Panc1 (cell line): Measurements from ENCODE around the gene CRNN. TPM values are rescaled to one million over a fixed set of nuclear protein-coding genes. Genes with fewer than 3 reads are reported as not detected.

Experiments
- ATAC-seq: fragments of 200-7000 bp; cut with Tn5 transposase; 2 replicates; pipeline ENCODE4 v1.9.1; 2020; ENCODE audit warnings: mild to moderate bottlenecking, moderate library complexity
- BruUV-seq: library from RNA; stranded (reverse); fragments of 400-500 nt; replicated peaks from 2 replicates; lab custom pipeline; 2021; lab: Mats Ljungman, UMichigan
- CTCF ChIA-PET: fragments of 300-600 bp; sonication (Branson Sonifier 250); formaldehyde crosslinking; loops from one replicate; lab custom pipeline; 2022; ENCODE audit warnings: antibody characterized with exemption; lab: Charles Lee
- POLR2A ChIA-PET: fragments of 300-600 bp; sonication (Branson Sonifier 250); formaldehyde crosslinking; loops from one replicate; lab custom pipeline; 2022; ENCODE audit warnings: antibody characterized with exemption; lab: Charles Lee
- DNase-seq: peaks from one replicate; pipeline ENCODE4 v3.0.0-alpha.2; 2010; ENCODE audit warnings: low read depth, low spot score
- H3K27ac ChIP-seq: 2 replicates; pipeline ENCODE4 v1.5.1; 2011; ENCODE audit warnings: mild to moderate bottlenecking, low read length, inconsistent platforms
- H3K27me3 ChIP-seq: fragments of 200-500 bp; sonication (Bioruptor generic); 2 replicates; pipeline ENCODE4 v1.6.0; 2014; ENCODE audit warnings: low read length, inconsistent platforms; ENCODE audit not compliant: control insufficient read depth, insufficient read depth
- H3K36me3 ChIP-seq: fragments of 200-500 bp; sonication (Bioruptor generic); 2 replicates; pipeline ENCODE4 v1.5.1; 2014; ENCODE audit warnings: inconsistent platforms, mild to moderate bottlenecking, low read length, moderate library complexity; ENCODE audit not compliant: control insufficient read depth, insufficient read depth
- H3K4me1 ChIP-seq: 2 replicates; pipeline ENCODE4 v1.5.1; 2011; ENCODE audit warnings: inconsistent platforms, mild to moderate bottlenecking, low read length, moderate library complexity; ENCODE audit not compliant: control insufficient read depth, insufficient read depth
- H3K4me3 ChIP-seq, 2 experiments: 2 replicates each; pipeline ENCODE4 v1.5.1; 2011 to 2012; ENCODE audit warnings: low read depth in 2 of 2, low read length in 2 of 2, mild to moderate bottlenecking in 2 of 2, inconsistent platforms in 1 of 2, moderate library complexity in 1 of 2
- H3K9me3 ChIP-seq: fragments of 200-500 bp; sonication (Bioruptor generic); 2 replicates; pipeline ENCODE4 v1.5.1; 2014; ENCODE audit warnings: low read depth, mild to moderate bottlenecking, inconsistent platforms, low read length, moderate library complexity; ENCODE audit not compliant: control insufficient read depth, insufficient read depth
- CTCF ChIP-seq: fragments of 450-650 bp; IDR thresholded peaks from 2 replicates; pipeline ENCODE4 v1.5.1; 2017; ENCODE audit warnings: mild to moderate bottlenecking
- POLR2AphosphoS5 ChIP-seq: IDR thresholded peaks from 2 replicates; pipeline ENCODE4 v1.6.1; 2012; ENCODE audit warnings: mild to moderate bottlenecking, low read depth, low read length, moderate library complexity
- REST ChIP-seq, 2 experiments: IDR thresholded peaks; 2 replicates each; pipeline ENCODE4 v1.6.1; 2011 to 2012; ENCODE audit warnings: low read depth in 2 of 2, control low read depth in 1 of 2, low read length in 1 of 2, mild to moderate bottlenecking in 1 of 2, moderate library complexity in 1 of 2; ENCODE audit not compliant: insufficient read depth in 1 of 2
- SIN3A ChIP-seq: IDR thresholded peaks from 2 replicates; pipeline ENCODE4 v1.6.1; 2012; ENCODE audit warnings: low read depth, mild to moderate bottlenecking, low read length, moderate library complexity, borderline replicate concordance; ENCODE audit not compliant: insufficient read depth
- TCF7L2 ChIP-seq: IDR thresholded peaks from 2 replicates; pipeline ENCODE4 v1.6.1; 2011; ENCODE audit warnings: mild to moderate bottlenecking, low read depth, low read length, inconsistent platforms
- in situ Hi-C: cut with HindIII; loops from 2 replicates; pipeline ENCODE4 v1.10.0; 2016; ENCODE audit warnings: low sequenced_read_pairs, low pct_unique_long_range_greater_than_20kb
- intact Hi-C: fragments of 100-400 bp; cut with micrococcal nuclease; formaldehyde crosslinking; loops from one replicate; pipeline ENCODE4 v1.10.0; 2022; ENCODE audit not compliant: unreplicated experiment
- total RNA-seq: library from RNA; stranded (reverse); gene quantifications from one replicate; pipeline ENCODE4 v1.2.1, GENCODE V29; 2021; ENCODE audit not compliant: unreplicated experiment

Gene CRNN
- total RNA-seq, 1 experiment from 2014 or later: not detected

DNA sequence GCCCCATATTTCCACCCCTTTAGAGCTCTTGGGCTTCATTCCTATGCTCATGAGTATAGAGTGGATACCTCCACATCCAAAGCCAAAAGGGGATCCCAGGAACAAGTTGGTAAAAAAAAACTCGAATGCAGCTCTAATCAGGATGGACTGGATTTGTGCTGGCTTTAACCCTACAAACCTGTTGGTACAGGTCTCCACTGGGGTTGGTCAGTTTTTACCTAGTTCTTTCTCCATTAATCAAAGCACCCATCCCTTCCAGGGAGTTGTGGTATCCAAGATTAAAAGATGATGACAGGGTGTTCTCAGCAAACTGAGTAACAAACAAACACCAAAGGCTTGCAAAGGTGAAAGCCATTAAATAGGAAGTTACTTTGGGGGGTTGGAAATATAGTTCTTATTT lies 5.9 kb upstream of the CRNN start:
- DNase-seq (no peak), ATAC-seq (no peak)
- TF ChIP-seq POLR2AphosphoS5 (no peak), TCF7L2 (no peak), SIN3A (no peak), CTCF (no peak), REST (IDR thresholded peaks at IDR 0.05; ENCODE audit: insufficient read depth in 1 of 2, low read depth in 2 of 2, low read length in 1 of 2) (no peak)
- BruUV-seq: no TSS peak
- Histone ChIP-seq H3K36me3 (no peaks in the 10 kb centered on the region), H3K9me3 (no peaks in the 10 kb centered on the region), H3K4me3 (no peak overlapping the region), H3K27ac (no peak overlapping the region), H3K4me1 (no peaks in the 10 kb centered on the region), H3K27me3 (no peaks in the 10 kb centered on the region)
- intact Hi-C loops (no loop called here), in situ Hi-C loops (no loop called here)
- ChIA-PET CTCF (no interaction called here), POLR2A (no interaction called here)

GRCh38 chr1:152415454-152416227 lies 1.6 kb upstream of the CRNN start:
- DNase-seq (no peak), ATAC-seq (no peak)
- in situ Hi-C loops: no loop called here
- no TSS peak for BruUV-seq
- H3K27me3 ChIP-seq: no peaks in the 10 kb centered on the region
- no peaks in the 10 kb centered on the region for H3K4me1 ChIP-seq
- ChIA-PET POLR2A (no interaction called here), CTCF (no interaction called here)
- H3K36me3 ChIP-seq: no peaks in the 10 kb centered on the region
- no peaks in the 10 kb centered on the region for H3K9me3 ChIP-seq
- no peak overlapping the region for H3K4me3 ChIP-seq
- no peak overlapping the region for H3K27ac ChIP-seq
- intact Hi-C loops: no loop called here
- no peak for TF ChIP-seq SIN3A

DNA sequence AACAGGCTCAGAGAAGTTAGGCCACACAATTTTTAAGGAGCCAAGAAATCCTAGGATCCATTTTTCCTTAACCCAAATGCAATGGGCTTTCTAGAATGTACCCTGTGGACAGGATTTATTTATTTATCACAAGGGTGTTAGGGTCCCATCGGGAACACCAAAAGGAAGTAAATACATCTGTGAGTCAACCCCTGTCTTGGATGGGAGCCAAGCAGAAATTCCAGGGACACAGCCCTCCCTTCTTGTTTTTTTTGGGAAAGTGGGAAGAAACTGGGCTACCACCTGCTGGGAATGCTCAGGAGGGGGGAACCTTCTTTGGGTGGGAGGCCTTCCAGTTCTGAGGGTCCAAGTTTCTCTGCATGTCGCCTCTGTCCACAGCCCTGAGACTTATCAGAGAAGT lies 1.3 kb downstream of the CRNN start:
- Histone ChIP-seq H3K36me3 (no peaks in the 10 kb centered on the region), H3K27ac (no peak overlapping the region), H3K4me3 (no peak overlapping the region), H3K27me3 (no peaks in the 10 kb centered on the region), H3K9me3 (no peaks in the 10 kb centered on the region), H3K4me1 (no peaks in the 10 kb centered on the region)
- no TSS peak for BruUV-seq
- ChIA-PET CTCF (no interaction called here), POLR2A (no interaction called here)
- in situ Hi-C loops: no loop called here
- intact Hi-C loops: no loop called here
- ATAC-seq: no peak
- TF ChIP-seq CTCF (no peak), SIN3A (no peak), TCF7L2 (no peak), POLR2AphosphoS5 (no peak), REST (IDR thresholded peaks at IDR 0.05; ENCODE audit: insufficient read depth in 1 of 2, low read depth in 2 of 2, low read length in 1 of 2) (no peak)
- DNase-seq: no peak
